Measurements from ENCODE around the gene KBTBD12. TPM values are rescaled to one million over a fixed set of nuclear protein-coding genes. Genes with fewer than 3 reads are reported as not detected.

The KBTBD12 gene
- total and polyA plus RNA-seq, 2 of the 13 experiments (the other 11 are each of a cell fraction or from before 2014, with no cell fraction given) = not detected

DNA sequence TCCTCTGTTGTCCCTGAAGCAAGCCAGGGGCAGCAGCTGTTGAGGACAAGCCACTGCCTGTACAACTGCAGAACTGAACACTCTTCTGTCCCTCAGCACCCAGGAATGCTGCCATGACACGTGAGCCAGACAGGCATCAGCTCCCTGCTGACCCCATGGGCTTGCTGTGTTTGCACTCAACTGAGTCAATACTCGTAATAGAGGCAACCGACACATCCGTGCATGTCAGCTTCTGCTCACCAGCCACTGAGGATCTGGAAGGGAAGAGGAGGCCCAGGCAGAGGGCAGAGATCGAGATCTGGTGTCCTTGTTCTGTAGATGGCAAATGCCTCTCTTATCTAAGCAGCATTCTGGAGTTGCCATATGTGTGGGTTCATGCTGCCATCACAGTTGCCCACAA lies 82.9 kb downstream of the KBTBD12 start (continued):
- TF ChIP-seq GLI4 (CRISPR knock-in tag; IDR thresholded peaks at IDR 0.05; ENCODE audit: borderline replicate concordance) (no peak), ELF1 (CRISPR knock-in tag; IDR thresholded peaks at IDR 0.05) (peak; percentile 50; the same call in 1 of the 2 replicates), TFAP4 (IDR thresholded peaks at IDR 0.05; ENCODE audit: borderline replicate concordance, low read depth) (peak; percentile 68; the same call in 1 of the 2 replicates), SRF (IDR thresholded peaks at IDR 0.05; ENCODE audit: low read depth, low read length) (no peak), PAXIP1 (CRISPR knock-in tag; conservative IDR thresholded peaks at IDR 0.05) (peak; percentile 82), ZNF687 (CRISPR knock-in tag; IDR thresholded peaks at IDR 0.05) (peak; percentile 78), NBN (conservative IDR thresholded peaks at IDR 0.05) (no peak), GATAD1 (CRISPR knock-in tag; IDR thresholded peaks at IDR 0.05) (peak; percentile 63; the same call in 1 of the 2 replicates), TGIF2 (CRISPR knock-in tag; IDR thresholded peaks at IDR 0.05) (peak; percentile 44; the same call in 1 of the 2 replicates), ZFP1 (CRISPR knock-in tag; IDR thresholded peaks at IDR 0.05) (0 out of 2 replicates have a peak, but pooled peaks have one; percentile 69), MIXL1 (CRISPR knock-in tag; IDR thresholded peaks at IDR 0.05) (peak; percentile 87)
- TF ChIP-seq, protein P1, sequence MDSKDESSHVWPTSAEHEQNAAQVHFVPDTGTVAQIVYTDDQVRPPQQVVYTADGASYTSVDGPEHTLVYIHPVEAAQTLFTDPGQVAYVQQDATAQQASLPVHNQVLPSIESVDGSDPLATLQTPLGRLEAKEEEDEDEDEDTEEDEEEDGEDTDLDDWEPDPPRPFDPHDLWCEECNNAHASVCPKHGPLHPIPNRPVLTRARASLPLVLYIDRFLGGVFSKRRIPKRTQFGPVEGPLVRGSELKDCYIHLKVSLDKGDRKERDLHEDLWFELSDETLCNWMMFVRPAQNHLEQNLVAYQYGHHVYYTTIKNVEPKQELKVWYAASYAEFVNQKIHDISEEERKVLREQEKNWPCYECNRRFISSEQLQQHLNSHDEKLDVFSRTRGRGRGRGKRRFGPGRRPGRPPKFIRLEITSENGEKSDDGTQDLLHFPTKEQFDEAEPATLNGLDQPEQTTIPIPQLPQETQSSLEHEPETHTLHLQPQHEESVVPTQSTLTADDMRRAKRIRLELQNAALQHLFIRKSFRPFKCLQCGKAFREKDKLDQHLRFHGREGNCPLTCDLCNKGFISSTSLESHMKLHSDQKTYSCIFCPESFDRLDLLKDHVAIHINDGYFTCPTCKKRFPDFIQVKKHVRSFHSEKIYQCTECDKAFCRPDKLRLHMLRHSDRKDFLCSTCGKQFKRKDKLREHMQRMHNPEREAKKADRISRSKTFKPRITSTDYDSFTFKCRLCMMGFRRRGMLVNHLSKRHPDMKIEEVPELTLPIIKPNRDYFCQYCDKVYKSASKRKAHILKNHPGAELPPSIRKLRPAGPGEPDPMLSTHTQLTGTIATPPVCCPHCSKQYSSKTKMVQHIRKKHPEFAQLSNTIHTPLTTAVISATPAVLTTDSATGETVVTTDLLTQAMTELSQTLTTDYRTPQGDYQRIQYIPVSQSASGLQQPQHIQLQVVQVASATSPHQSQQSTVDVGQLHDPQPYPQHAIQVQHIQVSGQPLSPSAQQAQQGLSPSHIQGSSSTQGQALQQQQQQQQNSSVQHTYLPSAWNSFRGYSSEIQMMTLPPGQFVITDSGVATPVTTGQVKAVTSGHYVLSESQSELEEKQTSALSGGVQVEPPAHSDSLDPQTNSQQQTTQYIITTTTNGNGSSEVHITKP (CRISPR knock-in tag; IDR thresholded peaks at IDR 0.05; ENCODE audit: low read depth) = peak; percentile 57; the same call in 1 of the 2 replicates
- TF ChIP-seq, protein P2, sequence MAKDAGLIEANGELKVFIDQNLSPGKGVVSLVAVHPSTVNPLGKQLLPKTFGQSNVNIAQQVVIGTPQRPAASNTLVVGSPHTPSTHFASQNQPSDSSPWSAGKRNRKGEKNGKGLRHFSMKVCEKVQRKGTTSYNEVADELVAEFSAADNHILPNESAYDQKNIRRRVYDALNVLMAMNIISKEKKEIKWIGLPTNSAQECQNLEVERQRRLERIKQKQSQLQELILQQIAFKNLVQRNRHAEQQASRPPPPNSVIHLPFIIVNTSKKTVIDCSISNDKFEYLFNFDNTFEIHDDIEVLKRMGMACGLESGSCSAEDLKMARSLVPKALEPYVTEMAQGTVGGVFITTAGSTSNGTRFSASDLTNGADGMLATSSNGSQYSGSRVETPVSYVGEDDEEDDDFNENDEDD (CRISPR knock-in tag; IDR thresholded peaks at IDR 0.05; ENCODE audit: borderline replicate concordance) = peak; percentile 50; the same call in 1 of the 2 replicates
- TF ChIP-seq, protein P3, sequence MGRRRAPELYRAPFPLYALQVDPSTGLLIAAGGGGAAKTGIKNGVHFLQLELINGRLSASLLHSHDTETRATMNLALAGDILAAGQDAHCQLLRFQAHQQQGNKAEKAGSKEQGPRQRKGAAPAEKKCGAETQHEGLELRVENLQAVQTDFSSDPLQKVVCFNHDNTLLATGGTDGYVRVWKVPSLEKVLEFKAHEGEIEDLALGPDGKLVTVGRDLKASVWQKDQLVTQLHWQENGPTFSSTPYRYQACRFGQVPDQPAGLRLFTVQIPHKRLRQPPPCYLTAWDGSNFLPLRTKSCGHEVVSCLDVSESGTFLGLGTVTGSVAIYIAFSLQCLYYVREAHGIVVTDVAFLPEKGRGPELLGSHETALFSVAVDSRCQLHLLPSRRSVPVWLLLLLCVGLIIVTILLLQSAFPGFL (CRISPR knock-in tag; IDR thresholded peaks at IDR 0.05) = no peak

Data from HepG2 (cell line).